Activated CD4-positive, alpha-beta T cell treated with anti-CD3 and anti-CD28 coated beads for 4 hours (primary cell): ENCODE measurements around the gene SLC9C2.
"Not testable (repeated sequence)": the region's sequence is repeated elsewhere in the genome, so short reads cannot be mapped to it uniquely, and the experiment has no call there.

ENCODE experiments used
- DNase-seq, 2 donors: peaks; one replicate each; pipeline ENCODE4 v3.0.0-alpha.2; 2020

Gene SLC9C2

DNA sequence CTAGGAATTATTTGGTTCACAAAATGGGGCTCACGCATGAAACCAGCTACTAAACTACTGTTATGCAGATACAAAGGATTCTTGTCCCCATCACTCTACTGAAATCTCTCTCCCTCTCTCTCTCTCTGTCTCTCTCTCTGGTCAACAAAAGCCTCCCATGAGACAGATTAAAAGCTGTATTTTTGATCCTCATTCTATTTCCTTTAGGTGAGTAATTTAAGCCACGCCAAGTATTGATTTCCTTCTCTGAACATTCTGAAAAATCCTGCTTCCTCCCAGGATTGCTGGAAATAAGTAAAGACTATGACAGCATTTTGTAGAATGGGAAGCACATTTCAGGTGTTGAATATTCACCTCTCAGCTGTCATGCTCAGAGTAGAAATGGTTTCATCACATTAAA lies 82.1 kb downstream of the SLC9C2 start:
- DNase-seq: no peak

DNA sequence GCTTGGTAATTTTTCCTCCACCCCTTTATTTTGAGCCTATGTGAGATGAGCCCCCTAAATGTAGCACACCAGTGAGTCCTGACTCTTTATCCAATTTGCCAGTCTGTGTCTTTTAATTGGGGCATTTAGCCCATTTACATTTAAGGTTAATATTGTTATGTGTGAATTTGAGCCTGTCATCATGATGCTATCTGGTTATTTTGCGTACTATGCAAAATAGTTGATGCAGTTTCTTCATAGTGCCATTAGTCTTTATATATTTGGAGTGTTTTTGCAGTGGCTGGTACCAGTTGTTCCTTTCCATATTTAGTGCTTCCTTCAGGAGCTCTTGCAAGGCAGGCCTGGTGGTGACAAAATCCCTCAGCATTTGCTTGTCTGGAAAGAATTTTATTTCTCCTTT lies 88.4 kb downstream of the SLC9C2 start:
- DNase-seq: not testable (repeated sequence)

GRCh38 chr1:173509797-173510196 lies 93.1 kb downstream of the SLC9C2 start:
- no peak for DNase-seq

GRCh38 chr1:173508541-173508940 lies 94.3 kb downstream of the SLC9C2 start:
- DNase-seq: no peak

GRCh38 chr1:173507847-173508209 lies 95.0 kb downstream of the SLC9C2 start:
- no peak for DNase-seq

- DNase-seq: no peak
Observed at GRCh38 chr1:173507205-173507846, 95.5 kb downstream of the SLC9C2 start.

DNA sequence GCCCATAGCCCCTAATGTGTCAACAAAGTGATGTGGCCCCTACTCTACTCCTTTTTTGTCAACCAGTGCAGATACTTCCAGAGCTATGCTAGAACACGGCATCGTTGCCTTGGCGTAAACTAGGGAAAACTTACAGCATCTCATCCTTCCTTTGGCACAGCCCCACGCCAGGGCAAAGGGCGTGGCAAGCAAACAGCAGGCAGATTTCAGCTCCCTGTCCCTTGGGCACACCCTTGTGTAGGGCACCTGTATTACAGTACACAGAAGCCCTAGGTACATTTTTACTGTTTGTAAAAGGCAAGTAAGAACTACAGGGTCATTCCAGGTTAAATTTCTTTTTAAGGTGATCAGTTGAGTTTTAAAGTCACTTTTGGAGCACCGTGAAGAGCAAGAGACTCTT lies 96.4 kb downstream of the SLC9C2 start:
- DNase-seq: no peak

GRCh38 chr1:173505391-173505790 lies 97.5 kb downstream of the SLC9C2 start:
- DNase-seq: no peak

DNA sequence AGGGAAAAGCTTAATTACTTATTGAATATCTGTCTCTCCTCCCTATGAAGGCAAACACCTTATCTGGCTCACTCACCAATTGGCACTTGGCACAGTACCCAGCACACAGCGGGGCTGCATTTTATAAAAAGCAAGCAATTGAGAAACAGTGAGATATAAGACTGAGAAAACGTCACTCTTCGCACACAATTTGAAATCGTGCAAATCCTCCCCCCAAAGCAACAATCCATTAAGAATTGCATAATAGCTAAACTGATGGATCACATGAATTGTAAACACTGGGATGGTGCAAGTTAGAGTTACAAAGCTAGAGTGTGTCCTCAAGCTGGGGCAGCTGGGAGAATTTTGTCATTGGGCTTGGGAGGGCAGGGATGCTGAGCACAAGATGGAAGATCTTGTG lies 98.6 kb downstream of the SLC9C2 start:
- no peak for DNase-seq

GRCh38 chr1:173503391-173503790 lies 99.5 kb downstream of the SLC9C2 start:
- DNase-seq: no peak

DNA sequence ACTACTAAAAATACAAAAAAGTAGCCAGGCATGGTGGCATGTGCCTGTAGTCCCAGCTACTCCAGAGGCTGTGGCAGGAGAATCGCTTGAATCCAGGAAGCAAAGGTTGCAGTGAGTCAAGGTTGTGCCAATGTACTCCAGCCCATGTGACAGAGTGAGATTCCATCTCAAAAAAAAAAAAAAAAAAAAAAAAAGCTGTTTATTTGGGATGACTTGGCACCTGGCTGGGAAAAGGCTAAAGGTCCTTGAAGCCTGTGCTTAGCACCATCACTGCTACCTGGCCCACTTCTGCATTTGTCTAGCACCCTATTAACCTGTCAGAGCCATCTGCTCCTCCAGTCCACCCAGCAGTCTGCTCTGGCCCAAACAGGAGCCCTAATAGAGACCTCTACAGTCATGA lies 100.8 kb downstream of the SLC9C2 start:
- DNase-seq: no peak

DNA sequence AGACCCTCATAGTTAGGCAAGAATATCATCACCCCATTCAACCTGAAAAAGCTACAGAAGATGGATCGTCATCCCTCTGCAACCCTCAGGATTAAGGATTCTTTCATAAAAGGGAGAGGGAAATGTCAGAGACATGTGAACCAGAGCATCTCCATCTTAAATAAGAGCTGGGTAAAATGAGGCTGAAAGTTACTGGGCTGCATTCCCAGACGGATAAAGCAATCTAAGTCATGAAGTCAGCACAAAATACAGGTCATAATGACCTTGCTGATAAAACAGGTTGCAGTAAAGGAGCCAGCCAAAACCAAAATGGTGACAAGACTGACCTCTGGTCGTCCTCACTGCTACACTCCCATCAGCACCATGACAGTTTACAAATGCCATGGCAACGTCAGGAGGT lies 103.1 kb downstream of the SLC9C2 start:
- no peak for DNase-seq

GRCh38 chr1:173496757-173497320 lies 106.0 kb downstream of the SLC9C2 start:
- DNase-seq: no peak

GRCh38 chr1:173495609-173496267 lies 107.1 kb downstream of the SLC9C2 start:
- DNase-seq: no peak

- not testable (repeated sequence) for DNase-seq
Observed at GRCh38 chr1:173493125-173493524, 109.7 kb downstream of the SLC9C2 start.

DNA sequence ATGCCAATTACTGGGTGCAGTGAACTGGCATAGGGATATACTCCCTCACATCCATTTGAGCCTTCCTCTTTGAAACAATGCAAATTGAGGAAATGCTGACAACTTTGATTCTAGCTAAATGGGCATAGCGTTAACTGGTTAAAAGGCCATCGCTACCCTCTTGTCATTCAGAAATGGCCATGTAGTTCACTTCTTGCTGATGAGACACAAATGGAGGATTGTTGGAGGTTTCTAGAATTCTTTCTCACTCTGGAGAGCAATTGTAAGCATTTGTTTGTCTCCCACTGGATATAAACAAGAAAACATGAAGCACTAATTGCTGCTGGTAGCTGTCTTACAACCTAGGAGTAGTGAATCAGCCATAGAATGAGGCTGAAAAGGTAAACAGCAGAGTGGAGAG lies 111.4 kb downstream of the SLC9C2 start:
- DNase-seq: no peak

- DNase-seq: no peak
Observed at GRCh38 chr1:173489929-173490328, 112.9 kb downstream of the SLC9C2 start.

DNA sequence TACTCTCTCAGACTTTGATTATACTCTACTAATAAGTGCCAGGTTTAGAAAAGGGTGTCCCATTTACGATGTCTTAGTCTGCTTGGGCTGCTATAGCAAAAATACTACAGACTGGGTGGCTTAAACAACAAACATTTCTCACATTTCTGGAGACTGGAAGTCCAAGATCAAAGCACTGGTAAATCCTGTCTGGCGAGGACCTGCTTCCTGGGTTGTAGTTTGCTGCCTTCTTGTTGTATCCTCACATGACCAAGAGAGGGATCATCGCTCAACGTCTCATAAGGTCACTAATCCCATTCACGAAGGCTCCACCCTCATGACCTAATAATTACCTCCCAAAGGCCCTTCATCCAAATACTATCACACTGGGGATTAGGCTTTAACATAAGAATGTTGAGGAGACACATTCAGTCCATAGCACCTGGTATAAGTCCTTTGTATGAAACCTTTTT lies 113.7 kb downstream of the SLC9C2 start:
- no peak for DNase-seq

DNA sequence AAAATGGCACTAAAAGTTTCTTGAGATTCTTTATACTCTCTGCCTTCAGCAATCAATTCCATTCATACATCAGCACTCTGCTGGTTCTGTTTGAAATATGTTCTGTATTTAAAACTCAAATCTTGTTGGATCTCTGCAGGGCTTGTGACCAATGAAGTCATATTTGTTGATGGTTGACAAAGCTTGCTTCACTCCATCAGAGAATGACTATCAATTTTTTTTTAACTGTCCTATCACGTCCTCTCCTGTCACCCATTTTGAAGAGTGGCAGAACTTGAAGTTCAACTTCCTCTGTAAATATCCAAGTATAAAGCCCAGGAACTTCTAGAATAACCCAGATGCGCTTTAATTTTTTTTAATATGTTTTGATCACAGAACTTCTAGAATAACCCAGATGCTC lies 114.9 kb downstream of the SLC9C2 start:
- no peak for DNase-seq

- DNase-seq: no peak
Observed at GRCh38 chr1:173485401-173485800, 117.5 kb downstream of the SLC9C2 start.

DNA sequence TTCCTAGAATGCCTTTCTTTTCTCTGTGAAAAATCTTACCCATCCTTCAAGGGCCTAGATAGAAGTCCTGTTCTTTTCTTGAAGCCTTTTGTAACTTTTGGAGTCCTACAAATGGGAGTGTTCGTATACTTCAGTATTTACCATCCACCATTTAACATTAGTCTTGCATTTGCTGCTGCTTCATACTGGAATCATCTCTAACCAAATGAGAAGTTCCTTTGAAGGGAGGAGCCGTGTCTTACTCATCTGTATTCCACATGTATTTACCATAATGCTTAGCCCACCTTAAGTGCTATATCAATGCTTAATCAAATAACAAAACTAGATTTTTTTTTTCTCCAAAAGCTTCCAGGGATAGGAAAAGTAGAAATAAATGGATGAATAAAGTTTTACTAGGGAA lies 118.6 kb downstream of the SLC9C2 start:
- DNase-seq: no peak

DNA sequence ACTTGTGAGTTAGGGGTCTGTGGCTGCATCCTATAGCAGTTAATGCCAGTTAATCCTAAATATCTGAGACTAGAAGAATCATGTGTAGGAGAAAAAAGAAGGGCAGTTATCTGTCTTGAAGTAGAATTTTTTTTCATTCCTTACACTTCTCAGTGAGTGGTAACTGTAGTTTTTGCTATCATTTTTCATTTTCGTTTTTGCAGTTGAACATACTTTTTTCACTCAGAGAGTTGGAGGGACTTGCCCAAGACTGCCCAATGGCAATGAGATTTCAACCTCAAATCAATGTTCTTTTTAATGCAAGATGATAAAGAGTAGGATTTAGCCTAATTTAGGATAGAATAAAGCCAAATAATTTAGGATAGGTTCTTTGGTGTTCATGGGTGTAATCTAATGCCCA lies 120.2 kb downstream of the SLC9C2 start:
- no peak for DNase-seq

- DNase-seq: no peak
Observed at GRCh38 chr1:173481195-173481772, 121.6 kb downstream of the SLC9C2 start.

DNA sequence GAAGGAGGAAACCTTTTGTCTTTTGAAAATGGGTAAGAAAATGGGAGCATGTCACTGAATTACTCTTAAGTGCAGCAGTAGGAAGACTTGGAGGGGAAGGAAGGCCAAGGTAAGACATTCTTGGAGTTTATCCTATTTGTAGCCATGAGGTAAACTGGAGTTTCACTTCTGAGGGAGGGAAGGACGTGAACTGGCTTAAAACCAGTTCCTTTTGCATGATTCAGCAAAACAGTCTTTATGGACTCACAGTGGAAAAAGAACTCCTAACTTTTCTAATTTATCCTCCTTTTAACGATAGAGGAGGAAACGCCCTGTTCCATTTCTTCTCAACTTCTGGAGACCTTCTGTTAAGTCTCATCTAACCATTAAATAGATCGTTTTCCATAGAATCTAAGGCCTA lies 123.2 kb downstream of the SLC9C2 start:
- DNase-seq: no peak
